KOPT-K1 (cell line): ENCODE results near the gene ELF2.
"Not testable (repeated sequence)": the region's sequence is repeated elsewhere in the genome, so short reads cannot be mapped to it uniquely, and the experiment has no call there.

Source experiments
- H3K27ac ChIP-seq: fragments of 200-600 bp; sonication (generic); 2 replicates; pipeline ENCODE4 v1.5.1; 2016; ENCODE audit warnings: antibody characterized with exemption, mild to moderate bottlenecking, low read depth, low read length; ENCODE audit not compliant: poor library complexity, severe bottlenecking
- H3K36me3 ChIP-seq: fragments of 200-600 bp; sonication (generic); 2 replicates; pipeline ENCODE4 v1.5.1; 2017; ENCODE audit warnings: antibody characterized with exemption, mild to moderate bottlenecking, low read length, moderate library complexity; ENCODE audit not compliant: insufficient read depth
- H3K9me3 ChIP-seq: fragments of 200-600 bp; sonication (generic); 2 replicates; pipeline ENCODE4 v1.5.1; 2017; ENCODE audit warnings: antibody characterized with exemption, low read length, mild to moderate bottlenecking; ENCODE audit not compliant: insufficient read depth, poor library complexity, severe bottlenecking

The ELF2 gene

DNA sequence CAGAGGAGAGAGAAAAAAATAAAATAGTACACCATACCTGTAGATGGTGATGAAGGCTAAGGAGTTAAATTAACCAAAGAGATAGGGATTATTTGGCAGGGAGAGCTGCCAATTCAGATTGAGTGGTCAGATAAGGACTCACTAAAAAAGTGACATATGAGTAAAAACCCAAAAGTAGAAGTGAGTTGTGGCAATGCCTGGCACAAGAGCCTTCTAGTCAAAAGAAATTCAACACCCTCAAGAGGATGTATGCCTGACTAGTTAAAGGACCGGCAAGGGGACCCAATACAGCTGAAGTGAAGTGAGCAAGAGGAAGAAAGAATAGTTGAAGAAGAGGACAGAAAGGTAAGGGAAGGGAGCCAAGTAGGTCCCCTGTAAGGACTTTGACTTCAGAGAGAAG, 34.9 kb downstream of the ELF2 start:
- H3K9me3 ChIP-seq: peaks cover 13% of the 10 kb centered on the region
- H3K36me3 ChIP-seq: peaks cover 9% of the 10 kb centered on the region; the same call in 1 of the 2 replicates
- H3K27ac ChIP-seq: no peak overlapping the region

DNA sequence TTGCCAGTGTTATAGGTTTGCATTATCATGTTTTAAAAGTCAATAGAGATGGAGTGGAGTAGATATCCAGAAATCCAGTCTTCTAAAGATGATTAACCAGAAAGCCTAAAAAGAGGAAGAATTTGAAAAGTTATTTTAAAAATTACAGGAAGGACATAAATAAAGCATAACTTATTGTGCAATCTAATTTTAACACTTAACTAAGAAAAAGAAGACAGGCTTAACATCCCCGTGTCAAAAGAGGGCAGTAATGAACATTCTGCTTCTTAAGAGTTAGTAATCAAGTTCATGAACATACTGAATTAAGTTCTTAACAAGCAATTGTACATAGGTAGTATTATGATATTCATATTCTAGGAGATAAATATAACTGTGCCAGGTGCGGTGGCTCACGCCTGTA, 39.3 kb downstream of the ELF2 start:
- Histone ChIP-seq H3K36me3 (peaks cover 35% of the 10 kb centered on the region), H3K27ac (no peak overlapping the region)

DNA sequence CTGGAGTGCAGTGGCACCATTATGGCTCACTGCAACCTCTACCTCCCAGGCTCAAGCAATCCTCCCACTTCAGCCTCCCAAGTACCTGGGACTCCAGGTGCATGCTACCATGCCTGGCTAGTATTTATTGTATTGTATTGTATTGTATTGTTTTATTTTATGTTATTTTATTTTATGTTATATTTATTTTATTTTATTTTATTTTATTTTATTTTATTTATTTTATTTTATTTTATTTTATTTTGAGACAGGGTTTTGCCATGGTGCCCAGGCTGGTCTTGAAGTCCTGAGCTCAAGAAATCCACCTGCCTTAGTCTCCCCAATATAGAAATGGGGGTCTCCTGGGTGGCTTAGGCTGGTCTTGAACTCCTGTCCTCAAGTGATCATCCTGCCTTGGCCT, 42.6 kb downstream of the ELF2 start:
- H3K36me3 ChIP-seq: peaks cover 35% of the 10 kb centered on the region
- no peaks in the 10 kb centered on the region for H3K9me3 ChIP-seq
- H3K27ac ChIP-seq: no peak overlapping the region

More for the DNA sequence above, 39.3 kb downstream of the ELF2 start:
- no peaks in the 10 kb centered on the region for H3K9me3 ChIP-seq

DNA sequence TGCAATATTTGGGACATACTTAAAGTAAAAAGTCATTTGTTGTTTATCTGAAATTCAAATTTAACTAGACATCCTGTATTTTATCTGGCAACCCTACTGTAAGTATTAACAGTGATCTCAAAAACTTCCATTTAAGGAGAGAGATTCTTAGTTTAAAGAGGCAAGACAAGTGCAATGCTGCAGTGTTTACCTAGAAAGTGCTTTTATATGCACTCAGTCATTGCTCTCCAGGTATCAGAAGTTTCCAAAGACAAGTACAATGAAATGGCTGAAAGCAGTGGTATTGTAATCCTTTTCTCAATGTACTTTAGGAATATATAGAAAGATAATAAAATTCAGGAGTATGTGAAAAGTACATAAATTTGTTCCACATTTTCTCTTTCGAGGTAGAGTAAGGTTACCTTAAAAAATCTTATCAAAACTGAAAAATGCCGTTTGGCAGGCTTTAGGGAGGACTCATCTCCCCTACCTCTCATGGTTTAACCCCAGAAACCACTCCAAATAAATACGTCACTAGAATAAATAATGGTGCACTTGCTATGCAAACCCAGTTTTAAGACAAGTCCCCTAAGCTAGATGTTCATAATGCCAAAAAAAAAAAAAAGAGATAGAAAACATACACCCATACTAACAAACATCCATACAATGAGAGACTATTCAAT, 45.7 kb downstream of the ELF2 start:
- Histone ChIP-seq H3K9me3 (no peaks in the 10 kb centered on the region), H3K36me3 (peaks cover 25% of the 10 kb centered on the region), H3K27ac (no peak overlapping the region)

DNA sequence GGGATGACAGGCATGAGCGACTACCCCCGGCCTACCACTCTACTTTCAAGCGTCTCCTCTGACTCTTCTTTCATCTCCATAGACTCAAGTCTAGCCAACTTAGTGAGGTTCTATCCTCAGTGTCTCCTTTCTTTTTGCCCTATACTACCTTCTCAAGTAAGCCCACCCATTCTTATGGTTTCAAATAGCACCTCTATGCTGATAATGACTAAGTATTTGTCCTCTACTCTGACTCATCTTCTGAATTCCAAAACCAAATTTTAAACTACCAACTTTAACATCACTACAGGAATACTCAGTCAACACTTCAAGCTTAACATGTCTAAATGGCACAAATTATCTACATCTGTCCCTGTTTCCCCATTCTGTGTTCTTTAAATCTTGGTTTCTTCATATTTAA, 47.8 kb downstream of the ELF2 start:
- peaks cover 13% of the 10 kb centered on the region for H3K36me3 ChIP-seq
- H3K9me3 ChIP-seq: no peaks in the 10 kb centered on the region
- no peak overlapping the region for H3K27ac ChIP-seq

DNA sequence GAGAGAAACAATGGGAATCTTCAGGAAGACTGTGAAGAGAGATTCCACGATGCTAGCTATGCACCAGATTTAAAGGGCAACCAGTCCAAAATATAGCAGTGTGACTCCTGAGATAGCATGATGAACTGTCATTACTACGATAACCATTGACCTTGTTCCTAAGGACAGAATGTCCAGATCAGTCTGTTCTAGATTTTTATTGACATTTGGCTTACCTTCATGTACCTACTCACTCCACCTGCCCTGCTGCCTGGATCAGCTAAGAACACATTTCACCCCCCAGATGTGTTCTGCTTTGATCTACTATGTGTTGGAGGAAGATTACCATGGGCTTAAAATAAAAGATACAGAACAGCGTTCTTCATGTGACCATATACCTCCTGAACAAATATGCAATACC, 50.1 kb downstream of the ELF2 start:
- H3K27ac ChIP-seq: no peak overlapping the region
- no peaks in the 10 kb centered on the region for H3K9me3 ChIP-seq
- peaks cover 21% of the 10 kb centered on the region; the same call in 1 of the 2 replicates for H3K36me3 ChIP-seq

DNA sequence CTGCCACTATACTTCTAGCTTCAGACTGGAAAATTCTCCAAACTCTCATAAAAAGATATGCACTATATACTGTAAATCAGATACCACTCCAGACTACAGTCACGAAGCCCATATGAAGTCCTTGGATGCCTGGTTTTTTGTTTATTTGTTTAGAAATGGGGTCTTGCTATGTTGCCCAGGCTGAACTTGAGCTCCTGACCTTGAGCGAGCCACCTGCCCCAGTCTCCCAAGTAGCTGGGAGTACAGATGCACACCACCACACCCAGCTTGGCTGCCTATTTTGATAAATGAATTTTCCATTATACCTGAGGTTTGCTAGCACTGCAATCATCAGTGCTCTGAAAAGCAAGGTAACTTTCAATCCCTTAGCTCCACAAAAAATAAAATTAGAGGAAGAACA, 53.1 kb downstream of the ELF2 start:
- H3K27ac ChIP-seq: no peak overlapping the region
- H3K36me3 ChIP-seq: peaks cover 21% of the 10 kb centered on the region
- H3K9me3 ChIP-seq: no peaks in the 10 kb centered on the region

DNA sequence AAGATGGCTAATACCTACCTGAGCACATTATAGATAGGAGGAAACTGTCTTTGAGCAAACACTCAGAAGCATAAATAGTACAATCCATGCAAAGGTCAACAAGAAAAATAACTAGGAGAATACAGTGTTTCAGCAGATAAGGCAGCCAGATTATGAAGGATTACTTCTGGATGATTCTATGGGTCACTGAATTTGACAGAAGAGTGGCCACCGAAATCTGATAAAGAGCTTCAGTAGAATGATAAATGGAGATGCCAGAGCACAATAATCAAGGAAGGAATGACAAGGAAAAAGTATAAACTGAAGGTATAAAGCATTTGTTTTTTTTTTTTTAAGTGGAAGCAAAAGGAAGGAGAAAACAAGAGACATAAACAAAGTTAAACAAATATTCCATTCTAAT, 58.7 kb downstream of the ELF2 start:
- H3K27ac ChIP-seq: no peak overlapping the region
- no peaks in the 10 kb centered on the region for H3K9me3 ChIP-seq
- H3K36me3 ChIP-seq: peaks cover 41% of the 10 kb centered on the region

DNA sequence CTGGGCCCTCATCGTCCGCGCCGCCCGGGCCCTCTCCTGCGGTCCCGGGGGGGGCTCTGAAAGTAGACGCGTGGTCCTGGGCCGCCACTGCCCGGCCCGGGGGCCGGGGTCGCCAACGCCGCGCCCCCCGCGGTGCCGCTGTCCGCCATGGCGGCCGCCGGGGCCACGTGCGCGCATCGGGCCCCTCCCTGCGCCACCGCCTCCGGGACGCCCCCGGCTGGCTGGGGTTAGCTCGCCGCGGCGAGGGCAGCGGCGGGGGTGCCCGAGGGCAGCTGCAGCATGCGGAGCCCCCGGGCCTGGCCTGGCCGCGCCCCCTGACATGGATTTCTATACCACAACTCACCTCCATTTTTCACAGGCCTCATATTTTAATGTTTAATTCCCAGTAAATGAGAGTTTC, 61.8 kb downstream of the ELF2 start:
- Histone ChIP-seq H3K27ac (no peak overlapping the region), H3K9me3 (no peaks in the 10 kb centered on the region), H3K36me3 (peaks cover 29% of the 10 kb centered on the region)

DNA sequence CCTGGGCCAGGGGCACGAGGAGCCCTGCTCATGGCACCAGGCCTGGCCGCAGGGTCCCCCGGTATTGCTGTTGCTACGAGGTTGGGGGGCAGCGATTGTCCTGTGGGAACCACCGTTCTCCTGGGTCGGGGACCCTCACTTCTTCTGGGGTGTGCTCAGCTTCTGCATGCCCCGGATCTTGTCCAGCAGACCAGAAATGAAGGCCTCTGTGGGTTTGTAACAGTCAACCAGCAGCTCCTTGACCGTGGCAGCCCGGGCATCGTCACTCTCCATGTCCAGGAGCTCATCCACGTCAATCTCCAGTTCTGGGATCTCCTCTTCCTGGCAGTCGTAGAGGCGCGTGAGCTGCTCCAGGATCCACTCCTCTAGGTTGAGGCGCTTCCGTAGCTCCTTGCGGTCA, 62.2 kb downstream of the ELF2 start:
- H3K36me3 ChIP-seq: peaks cover 29% of the 10 kb centered on the region
- H3K27ac ChIP-seq: not testable (repeated sequence)

DNA sequence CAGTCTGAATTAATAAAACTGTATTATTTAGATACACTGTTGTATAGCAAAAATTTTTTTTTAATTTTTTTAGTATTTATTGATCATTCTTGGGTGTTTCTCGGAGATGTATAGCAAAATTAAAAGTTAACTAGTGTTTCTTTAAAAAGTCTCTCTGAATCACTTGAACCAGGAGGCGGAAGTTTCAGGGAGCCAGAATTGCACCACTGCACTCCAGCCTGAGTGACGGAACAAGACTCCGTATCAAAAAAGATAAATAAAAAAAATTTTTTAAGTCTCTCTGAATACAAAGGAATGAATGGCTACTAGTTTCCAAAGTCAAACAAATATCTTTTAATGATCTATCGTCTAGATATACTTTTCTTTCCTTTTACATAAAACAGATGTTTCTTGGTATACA, 64.4 kb downstream of the ELF2 start:
- Histone ChIP-seq H3K9me3 (no peaks in the 10 kb centered on the region), H3K36me3 (peaks cover 22% of the 10 kb centered on the region), H3K27ac (no peak overlapping the region)

More for the DNA sequence above, 62.2 kb downstream of the ELF2 start:
- H3K9me3 ChIP-seq: not testable (repeated sequence)

DNA sequence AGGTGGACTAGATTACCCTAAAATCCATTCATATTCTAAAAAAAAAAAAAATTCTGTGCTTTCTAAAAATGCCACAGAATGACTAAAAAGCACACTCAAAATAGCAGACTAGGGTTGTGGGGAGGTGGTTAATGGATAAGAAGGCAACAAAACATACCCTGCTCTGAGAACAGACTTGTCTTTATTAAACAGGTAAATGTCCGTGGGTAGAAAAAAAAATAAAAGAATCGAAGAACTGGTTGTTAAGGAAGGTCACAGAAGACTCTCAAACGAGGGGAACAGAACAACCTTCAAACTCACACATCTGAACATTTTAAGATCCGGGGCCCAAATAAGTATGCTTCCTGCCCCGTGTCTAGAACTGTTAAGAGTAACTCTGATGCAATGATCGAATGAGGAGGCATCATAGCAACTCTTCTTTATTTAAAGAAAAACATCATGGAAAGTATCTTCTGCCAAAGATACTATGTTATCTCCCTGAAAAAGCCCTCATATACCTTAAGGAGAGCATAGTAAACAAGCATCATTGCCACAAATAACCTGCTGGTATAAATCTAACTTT, 68.4 kb downstream of the ELF2 start:
- Histone ChIP-seq H3K36me3 (no peaks in the 10 kb centered on the region), H3K9me3 (no peaks in the 10 kb centered on the region), H3K27ac (no peak overlapping the region)

DNA sequence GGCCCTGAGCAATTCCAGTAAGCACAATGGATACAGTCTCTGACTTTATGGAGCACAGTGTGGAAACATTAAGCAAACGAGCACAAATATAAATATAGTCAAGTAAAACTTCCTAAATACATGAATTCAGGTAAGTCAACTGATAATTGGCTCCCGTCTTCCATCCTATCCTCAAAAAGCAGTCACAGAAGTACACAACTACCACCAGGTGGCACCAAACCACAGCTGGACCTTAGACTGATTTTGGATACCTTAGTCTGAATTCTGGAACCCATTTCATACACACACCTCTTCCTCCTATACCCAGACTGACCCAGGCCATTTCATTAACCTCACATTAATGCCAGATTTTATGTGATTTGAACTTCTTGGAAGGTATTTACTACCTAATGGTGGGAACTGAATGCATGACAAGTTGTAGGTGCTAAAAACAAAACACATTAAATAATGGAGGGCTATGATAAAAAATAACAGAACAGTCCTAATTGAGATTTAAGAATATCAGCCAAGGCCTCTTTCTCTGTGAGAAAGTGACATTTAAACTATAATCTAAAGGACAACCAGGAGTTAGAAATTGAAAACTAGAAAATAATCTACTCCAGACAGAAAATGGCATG, 77.5 kb downstream of the ELF2 start:
- Histone ChIP-seq H3K36me3 (no peaks in the 10 kb centered on the region), H3K9me3 (no peaks in the 10 kb centered on the region), H3K27ac (no peak overlapping the region)

DNA sequence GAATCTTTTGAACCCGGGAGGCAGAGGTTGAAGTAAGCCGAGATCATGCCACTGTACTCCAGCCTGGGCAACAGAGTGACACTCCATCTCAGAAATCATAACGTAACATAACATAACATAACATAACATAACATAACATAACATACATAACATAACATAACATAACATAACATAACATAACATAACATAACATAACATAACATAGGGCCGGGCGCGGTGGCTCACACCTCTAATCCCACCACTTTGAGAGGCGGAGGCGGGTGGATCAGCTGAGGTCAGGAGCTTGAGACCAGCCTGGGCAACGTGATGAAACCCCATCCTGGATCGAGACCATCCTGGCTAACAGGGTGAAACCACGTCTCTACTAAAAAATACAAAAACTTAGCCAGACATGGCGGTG, 84.7 kb downstream of the ELF2 start:
- H3K9me3 ChIP-seq: no peaks in the 10 kb centered on the region
- H3K27ac ChIP-seq: no peak overlapping the region
- H3K36me3 ChIP-seq: no peaks in the 10 kb centered on the region; the same call in 1 of the 2 replicates

DNA sequence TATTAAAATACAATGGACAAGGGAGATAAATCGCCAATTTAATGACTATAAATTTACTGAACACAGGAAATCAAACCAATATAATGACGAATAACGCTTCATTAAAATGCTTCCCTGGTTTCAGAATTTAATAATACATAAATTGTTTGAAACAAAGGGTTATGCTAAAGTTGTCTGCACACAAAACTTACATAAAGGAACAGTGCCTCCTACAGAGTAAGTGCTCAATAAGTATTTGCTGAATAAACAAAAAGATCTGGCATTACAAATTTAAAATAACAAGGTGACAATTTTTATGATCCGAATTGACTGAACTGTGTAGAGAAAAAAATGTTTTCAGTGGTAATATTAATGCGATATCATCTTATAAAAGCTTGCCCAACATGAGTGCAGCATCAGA, 91.9 kb downstream of the ELF2 start:
- no peaks in the 10 kb centered on the region for H3K9me3 ChIP-seq
- H3K36me3 ChIP-seq: no peaks in the 10 kb centered on the region
- peak overlapping the region; percentile 96 for H3K27ac ChIP-seq

DNA sequence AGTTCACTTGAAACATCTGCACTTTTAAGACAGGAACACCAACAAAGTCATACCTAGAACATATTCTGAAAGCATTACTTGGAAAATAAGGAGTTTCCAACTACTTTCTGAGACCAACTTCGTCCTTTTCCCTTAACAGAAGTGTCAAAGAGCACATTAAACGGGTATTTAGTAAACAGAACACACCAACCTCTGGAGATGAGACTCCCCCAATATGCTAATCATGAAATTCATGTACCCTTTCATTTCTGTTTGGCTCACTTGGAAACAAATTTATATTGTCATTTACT, 92.3 kb downstream of the ELF2 start:
- H3K27ac ChIP-seq: peak overlapping the region; percentile 96
- H3K9me3 ChIP-seq: no peaks in the 10 kb centered on the region
- no peaks in the 10 kb centered on the region for H3K36me3 ChIP-seq
